ENCODE data around the gene WASF3.

- no peak for TF ChIP-seq SIN3A (IDR thresholded peaks at IDR 0.05; ENCODE audit: borderline replicate concordance, low read depth, low read length)
- TF ChIP-seq MTA1 (CRISPR knock-in tag; IDR thresholded peaks at IDR 0.05; ENCODE audit: borderline replicate concordance), result no peak
- TF ChIP-seq KDM1A (CRISPR knock-in tag; IDR thresholded peaks at IDR 0.05), result no peak
- TF ChIP-seq ZBTB33 (CRISPR knock-in tag; IDR thresholded peaks at IDR 0.05), result no peak
- no peak for TF ChIP-seq BCL3 (CRISPR knock-in tag; IDR thresholded peaks at IDR 0.05)
- no peak for TF ChIP-seq ELF4 (CRISPR knock-in tag; IDR thresholded peaks at IDR 0.05; ENCODE audit: borderline replicate concordance)
- TF ChIP-seq, protein P1, sequence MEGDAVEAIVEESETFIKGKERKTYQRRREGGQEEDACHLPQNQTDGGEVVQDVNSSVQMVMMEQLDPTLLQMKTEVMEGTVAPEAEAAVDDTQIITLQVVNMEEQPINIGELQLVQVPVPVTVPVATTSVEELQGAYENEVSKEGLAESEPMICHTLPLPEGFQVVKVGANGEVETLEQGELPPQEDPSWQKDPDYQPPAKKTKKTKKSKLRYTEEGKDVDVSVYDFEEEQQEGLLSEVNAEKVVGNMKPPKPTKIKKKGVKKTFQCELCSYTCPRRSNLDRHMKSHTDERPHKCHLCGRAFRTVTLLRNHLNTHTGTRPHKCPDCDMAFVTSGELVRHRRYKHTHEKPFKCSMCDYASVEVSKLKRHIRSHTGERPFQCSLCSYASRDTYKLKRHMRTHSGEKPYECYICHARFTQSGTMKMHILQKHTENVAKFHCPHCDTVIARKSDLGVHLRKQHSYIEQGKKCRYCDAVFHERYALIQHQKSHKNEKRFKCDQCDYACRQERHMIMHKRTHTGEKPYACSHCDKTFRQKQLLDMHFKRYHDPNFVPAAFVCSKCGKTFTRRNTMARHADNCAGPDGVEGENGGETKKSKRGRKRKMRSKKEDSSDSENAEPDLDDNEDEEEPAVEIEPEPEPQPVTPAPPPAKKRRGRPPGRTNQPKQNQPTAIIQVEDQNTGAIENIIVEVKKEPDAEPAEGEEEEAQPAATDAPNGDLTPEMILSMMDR (CRISPR knock-in tag; IDR thresholded peaks at IDR 0.05), result no peak
- TF ChIP-seq SMAD1 (CRISPR knock-in tag; IDR thresholded peaks at IDR 0.05; ENCODE audit: borderline replicate concordance, low read depth), result no peak
- no peak for TF ChIP-seq ASH2L (IDR thresholded peaks at IDR 0.05; ENCODE audit: insufficient read length, low read depth, low read length)
- no peak for TF ChIP-seq TARDBP (CRISPR knock-in tag; IDR thresholded peaks at IDR 0.05)
- TF ChIP-seq ARHGAP35 (CRISPR knock-in tag; IDR thresholded peaks at IDR 0.05; ENCODE audit: borderline replicate concordance), result no peak
- TF ChIP-seq, protein P2, sequence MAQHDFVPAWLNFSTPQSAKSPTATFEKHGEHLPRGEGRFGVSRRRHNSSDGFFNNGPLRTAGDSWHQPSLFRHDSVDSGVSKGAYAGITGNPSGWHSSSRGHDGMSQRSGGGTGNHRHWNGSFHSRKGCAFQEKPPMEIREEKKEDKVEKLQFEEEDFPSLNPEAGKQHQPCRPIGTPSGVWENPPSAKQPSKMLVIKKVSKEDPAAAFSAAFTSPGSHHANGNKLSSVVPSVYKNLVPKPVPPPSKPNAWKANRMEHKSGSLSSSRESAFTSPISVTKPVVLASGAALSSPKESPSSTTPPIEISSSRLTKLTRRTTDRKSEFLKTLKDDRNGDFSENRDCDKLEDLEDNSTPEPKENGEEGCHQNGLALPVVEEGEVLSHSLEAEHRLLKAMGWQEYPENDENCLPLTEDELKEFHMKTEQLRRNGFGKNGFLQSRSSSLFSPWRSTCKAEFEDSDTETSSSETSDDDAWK (CRISPR knock-in tag; IDR thresholded peaks at IDR 0.05), result no peak
- TF ChIP-seq, protein P3, sequence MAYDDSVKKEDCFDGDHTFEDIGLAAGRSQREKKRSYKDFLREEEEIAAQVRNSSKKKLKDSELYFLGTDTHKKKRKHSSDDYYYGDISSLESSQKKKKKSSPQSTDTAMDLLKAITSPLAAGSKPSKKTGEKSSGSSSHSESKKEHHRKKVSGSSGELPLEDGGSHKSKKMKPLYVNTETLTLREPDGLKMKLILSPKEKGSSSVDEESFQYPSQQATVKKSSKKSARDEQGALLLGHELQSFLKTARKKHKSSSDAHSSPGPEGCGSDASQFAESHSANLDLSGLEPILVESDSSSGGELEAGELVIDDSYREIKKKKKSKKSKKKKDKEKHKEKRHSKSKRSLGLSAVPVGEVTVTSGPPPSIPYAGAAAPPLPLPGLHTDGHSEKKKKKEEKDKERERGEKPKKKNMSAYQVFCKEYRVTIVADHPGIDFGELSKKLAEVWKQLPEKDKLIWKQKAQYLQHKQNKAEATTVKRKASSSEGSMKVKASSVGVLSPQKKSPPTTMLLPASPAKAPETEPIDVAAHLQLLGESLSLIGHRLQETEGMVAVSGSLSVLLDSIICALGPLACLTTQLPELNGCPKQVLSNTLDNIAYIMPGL (CRISPR knock-in tag; IDR thresholded peaks at IDR 0.05; ENCODE audit: borderline replicate concordance in 1 of 2, low read depth in 1 of 2), result no peak
Observed at GRCh38 chr13:26713341-26713740, 155.9 kb downstream of the WASF3 start.

Data from HepG2 (cell line).